ENCODE results near the gene ANGPTL2.

GRCh38 chr9:127124111-127124531, 1.7 kb upstream of the ANGPTL2 start:
- TF ChIP-seq EZH2 (IDR thresholded peaks at IDR 0.05; ENCODE audit: borderline replicate concordance, low read length), result no peak
- TF ChIP-seq CTCF (IDR thresholded peaks at IDR 0.05; ENCODE audit: low read length), result no peak
